Caco-2 (cell line): ENCODE measurements around the gene DLST. TPM values are rescaled to one million over a fixed set of nuclear protein-coding genes. Genes with fewer than 3 reads are reported as not detected.

Experiments
- BruUV-seq: library from RNA; stranded (reverse); fragments of 400-500 nt; replicated peaks from 2 replicates; lab custom pipeline; 2021; lab: Mats Ljungman, UMichigan
- CTCF ChIA-PET: fragments of 300-600 bp; sonication (Branson Sonifier 250); formaldehyde crosslinking; loops from one replicate; lab custom pipeline; 2022; ENCODE audit warnings: antibody characterized with exemption; lab: Charles Lee
- POLR2A ChIA-PET: fragments of 300-600 bp; sonication (Branson Sonifier 250); formaldehyde crosslinking; loops from one replicate; lab custom pipeline; 2022; ENCODE audit warnings: antibody characterized with exemption; lab: Charles Lee
- DNase-seq, 2 experiments: peaks; one replicate each; pipeline versions ENCODE4 v3.0.0 to v3.0.0-alpha.2; 2020 to 2022
- H3K27me3 ChIP-seq: replicated peaks from 2 replicates; pipeline ENCODE4 v1.6.0; 2011; ENCODE audit warnings: low read length; ENCODE audit not compliant: control insufficient read depth, insufficient read depth
- H3K36me3 ChIP-seq: 2 replicates; pipeline ENCODE4 v1.5.1; 2011; ENCODE audit warnings: low read length; ENCODE audit not compliant: control insufficient read depth, insufficient read depth
- H3K4me1 ChIP-seq: fragments of 250-450 bp; sonication (Bioruptor Pico); 2 replicates; pipeline ENCODE4 v1.5.1; 2020; ENCODE audit warnings: mild to moderate bottlenecking
- H3K4me3 ChIP-seq: 2 replicates; pipeline ENCODE4 v1.5.1; 2011; ENCODE audit warnings: low read depth, mild to moderate bottlenecking, control low read depth, low read length
- H3K9me3 ChIP-seq: fragments of 250-450 bp; sonication (Bioruptor Pico); 2 replicates; pipeline ENCODE4 v1.5.1; 2020; ENCODE audit warnings: mild to moderate bottlenecking, moderate library complexity
- H3K27ac Mint-ChIP-seq: one replicate; pipeline ENCODE4 v1.8.0; 2022; ENCODE audit warnings: mixed read lengths; ENCODE audit not compliant: unreplicated experiment
- H3K27me3 Mint-ChIP-seq: one replicate; pipeline ENCODE4 v1.8.0; 2022; ENCODE audit warnings: mixed read lengths; ENCODE audit not compliant: insufficient read depth, unreplicated experiment
- H3K36me3 Mint-ChIP-seq: one replicate; pipeline ENCODE4 v1.8.0; 2022; ENCODE audit warnings: mild to moderate bottlenecking, mixed read lengths; ENCODE audit not compliant: insufficient read depth, unreplicated experiment
- H3K4me1 Mint-ChIP-seq: one replicate; pipeline ENCODE4 v1.8.0; 2022; ENCODE audit warnings: low read depth, mixed read lengths; ENCODE audit not compliant: unreplicated experiment
- H3K4me3 Mint-ChIP-seq: one replicate; pipeline ENCODE4 v1.8.0; 2022; ENCODE audit warnings: mild to moderate bottlenecking, moderate library complexity, mixed read lengths; ENCODE audit not compliant: unreplicated experiment
- H3K9me3 Mint-ChIP-seq: one replicate; pipeline ENCODE4 v1.8.0; 2022; ENCODE audit warnings: mixed read lengths; ENCODE audit not compliant: unreplicated experiment
- intact Hi-C: fragments of 100-400 bp; cut with micrococcal nuclease; formaldehyde crosslinking; loops from one replicate; pipeline ENCODE4 v1.10.0; 2022; ENCODE audit not compliant: unreplicated experiment
- total RNA-seq: library from RNA; stranded (reverse); gene quantifications from 2 replicates; pipeline ENCODE4 v1.2.3, GENCODE V29; 2022
- TF ChIP-seq, protein P1 (sequence below), 2 experiments: fragments of 200-600 bp in 1 of 2; IDR thresholded peaks; 1 replicate in 1 of 2; 2 replicates in 1 of 2; pipeline versions ENCODE4 v1.5.1 to v1.8.0; 2011 to 2022; ENCODE audit warnings: antibody characterized with exemption in 1 of 2, control low read depth in 1 of 2, inconsistent platforms in 1 of 2, low read depth in 1 of 2, low read length in 1 of 2, mild to moderate bottlenecking in 1 of 2, moderate library complexity in 1 of 2; ENCODE audit not compliant: insufficient read depth in 1 of 2, severe bottlenecking in 1 of 2, unreplicated experiment in 1 of 2

The DLST gene
- total RNA-seq, 1 experiment from 2014 or later: 88.1 TPM

DNA sequence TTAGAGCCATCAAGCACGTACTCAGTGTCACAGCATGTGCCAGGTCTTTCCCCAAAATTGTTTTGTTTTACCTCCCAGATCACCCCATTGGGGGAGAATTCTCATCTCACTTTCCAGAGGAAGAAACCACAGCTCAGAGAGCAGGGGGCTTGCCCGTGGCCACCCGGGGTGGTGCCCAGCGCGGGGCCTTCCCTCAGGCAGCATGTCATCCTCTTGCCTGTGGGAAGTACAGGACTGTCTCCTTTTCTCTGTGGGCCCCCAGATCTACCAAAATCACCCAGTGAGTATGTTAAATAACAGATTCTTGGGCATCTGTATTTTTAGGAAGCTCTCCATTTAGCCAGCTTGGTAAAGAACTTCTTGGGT lies 35.4 kb downstream of the DLST start:
- Mint-ChIP-seq H3K27ac (no peak overlapping the region), H3K36me3 (peaks cover 4% of the 10 kb centered on the region), H3K4me3 (no peak overlapping the region), H3K27me3 (no peaks in the 10 kb centered on the region), H3K9me3 (no peaks in the 10 kb centered on the region), H3K4me1 (no peaks in the 10 kb centered on the region)
- intact Hi-C loops: no loop called here
- TF ChIP-seq, protein P1, sequence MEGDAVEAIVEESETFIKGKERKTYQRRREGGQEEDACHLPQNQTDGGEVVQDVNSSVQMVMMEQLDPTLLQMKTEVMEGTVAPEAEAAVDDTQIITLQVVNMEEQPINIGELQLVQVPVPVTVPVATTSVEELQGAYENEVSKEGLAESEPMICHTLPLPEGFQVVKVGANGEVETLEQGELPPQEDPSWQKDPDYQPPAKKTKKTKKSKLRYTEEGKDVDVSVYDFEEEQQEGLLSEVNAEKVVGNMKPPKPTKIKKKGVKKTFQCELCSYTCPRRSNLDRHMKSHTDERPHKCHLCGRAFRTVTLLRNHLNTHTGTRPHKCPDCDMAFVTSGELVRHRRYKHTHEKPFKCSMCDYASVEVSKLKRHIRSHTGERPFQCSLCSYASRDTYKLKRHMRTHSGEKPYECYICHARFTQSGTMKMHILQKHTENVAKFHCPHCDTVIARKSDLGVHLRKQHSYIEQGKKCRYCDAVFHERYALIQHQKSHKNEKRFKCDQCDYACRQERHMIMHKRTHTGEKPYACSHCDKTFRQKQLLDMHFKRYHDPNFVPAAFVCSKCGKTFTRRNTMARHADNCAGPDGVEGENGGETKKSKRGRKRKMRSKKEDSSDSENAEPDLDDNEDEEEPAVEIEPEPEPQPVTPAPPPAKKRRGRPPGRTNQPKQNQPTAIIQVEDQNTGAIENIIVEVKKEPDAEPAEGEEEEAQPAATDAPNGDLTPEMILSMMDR (IDR thresholded peaks at IDR 0.05; ENCODE audit: insufficient read depth in 1 of 2, low read depth in 1 of 2, low read length in 1 of 2, severe bottlenecking in 1 of 2, unreplicated experiment in 1 of 2): no peak
- no peaks in the 10 kb centered on the region for H3K9me3 ChIP-seq
- no peaks in the 10 kb centered on the region for H3K4me1 ChIP-seq
- BruUV-seq: no TSS peak
- POLR2A ChIA-PET: no interaction called here
- H3K27me3 ChIP-seq: no peaks in the 10 kb centered on the region
- no peak for DNase-seq
- no peaks in the 10 kb centered on the region for H3K36me3 ChIP-seq
- H3K4me3 ChIP-seq: no peak overlapping the region
- CTCF ChIA-PET: interaction anchor here (0.5 kb wide), 1 partner anchor 1164 kb away, joined by 6 read pairs; no protein-coding TSS in a partner anchor

GRCh38 chr14:74917646-74918081 lies 35.9 kb downstream of the DLST start:
- DNase-seq: no peak
- no peak overlapping the region for H3K4me3 ChIP-seq
- no peaks in the 10 kb centered on the region for H3K9me3 ChIP-seq
- H3K27me3 ChIP-seq: no peaks in the 10 kb centered on the region
- no peaks in the 10 kb centered on the region for H3K36me3 ChIP-seq
- TF ChIP-seq, protein P1 (IDR thresholded peaks at IDR 0.05; ENCODE audit: insufficient read depth in 1 of 2, low read depth in 1 of 2, low read length in 1 of 2, severe bottlenecking in 1 of 2, unreplicated experiment in 1 of 2): no peak
- CTCF ChIA-PET: no interaction called here
- Mint-ChIP-seq H3K36me3 (peaks cover 4% of the 10 kb centered on the region), H3K4me3 (no peak overlapping the region), H3K9me3 (no peaks in the 10 kb centered on the region), H3K27ac (no peak overlapping the region), H3K27me3 (no peaks in the 10 kb centered on the region), H3K4me1 (no peaks in the 10 kb centered on the region)
- no TSS peak for BruUV-seq
- POLR2A ChIA-PET: no interaction called here
- intact Hi-C loops: no loop called here
- no peaks in the 10 kb centered on the region for H3K4me1 ChIP-seq

DNA sequence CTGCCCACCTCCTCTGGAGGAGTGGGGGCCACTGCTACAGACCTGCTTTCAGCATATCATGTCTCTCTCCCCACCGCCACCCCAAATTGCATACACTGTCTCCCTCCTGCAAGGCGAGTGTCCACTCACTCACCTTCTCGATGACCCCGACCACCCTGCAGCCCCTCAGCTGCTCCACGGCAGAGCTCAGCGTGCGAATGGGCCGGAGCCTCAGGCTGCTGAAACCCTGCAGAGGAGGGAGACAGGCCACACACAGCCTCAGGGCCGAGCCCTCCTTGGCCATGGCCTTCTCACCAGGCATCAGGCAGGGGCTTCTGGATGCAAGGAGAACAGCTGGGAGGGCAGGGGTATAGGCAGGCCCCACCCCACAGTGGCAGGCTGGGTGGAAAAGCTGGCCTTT lies 36.7 kb downstream of the DLST start:
- CTCF ChIA-PET: interaction anchor here (0.6 kb wide), 1 partner anchor 235 kb away, joined by 5 read pairs; no protein-coding TSS in a partner anchor
- no peak overlapping the region for H3K27ac Mint-ChIP-seq

More for the DNA sequence above, 36.7 kb downstream of the DLST start:
- H3K4me3 ChIP-seq: no peak overlapping the region
- TF ChIP-seq, protein P1 (IDR thresholded peaks at IDR 0.05; ENCODE audit: insufficient read depth in 1 of 2, low read depth in 1 of 2, low read length in 1 of 2, severe bottlenecking in 1 of 2, unreplicated experiment in 1 of 2): no peak
- H3K27me3 ChIP-seq: no peaks in the 10 kb centered on the region
- no TSS peak for BruUV-seq
- no peaks in the 10 kb centered on the region for H3K36me3 ChIP-seq
- H3K9me3 Mint-ChIP-seq: no peaks in the 10 kb centered on the region
- no peak overlapping the region for H3K4me3 Mint-ChIP-seq
- no peak for DNase-seq
- no peaks in the 10 kb centered on the region for H3K4me1 ChIP-seq
- POLR2A ChIA-PET: no interaction called here
- H3K36me3 Mint-ChIP-seq: peaks cover 4% of the 10 kb centered on the region
- intact Hi-C loops: no loop called here
- H3K9me3 ChIP-seq: no peaks in the 10 kb centered on the region
- no peaks in the 10 kb centered on the region for H3K27me3 Mint-ChIP-seq
- H3K4me1 Mint-ChIP-seq: no peaks in the 10 kb centered on the region
